K562 (cell line): ENCODE measurements around the gene GLIPR1L1. TPM values are rescaled to one million over a fixed set of nuclear protein-coding genes. Genes with fewer than 3 reads are reported as not detected.

Experiments
- ATAC-seq: fragments of 200-7000 bp; cut with Tn5 transposase; 3 replicates; pipeline ENCODE4 v1.9.1; 2020; ENCODE audit warnings: moderate library complexity
- BruUV-seq: library from RNA; stranded (reverse); fragments of 400-500 nt; replicated peaks from 2 replicates; lab custom pipeline; 2021; lab: Mats Ljungman, UMichigan
- CTCF ChIA-PET: fragments of 300-600 bp; formaldehyde crosslinking; extraction: SDS; loops from one replicate; lab custom pipeline; 2021; ENCODE audit warnings: low intra/inter-chr PET ratio; lab: Yijun Ruan, JAX
- POLR2A ChIA-PET: fragments of 300-600, 350-650 bp; sonication (Branson Sonifier 250); formaldehyde crosslinking; extraction: SDS; loops from one replicate; lab custom pipeline; 2021; ENCODE audit warnings: antibody characterized with exemption, inconsistent platforms; lab: Yijun Ruan, JAX
- DNase-seq, 4 experiments: peaks; one replicate each; pipeline versions ENCODE4 v3.0.0 to v3.0.0-alpha.2; 2011 to 2018; ENCODE audit warnings: low spot score in 3 of 4, mixed read lengths in 3 of 4; ENCODE audit errors: extremely low read depth in 1 of 4
- FAIRE-seq: peaks from 2 replicates; lab custom pipeline; 2011; peaks lifted over from hg19 to GRCh38; lab: Jason Lieb, UNC
- H2AFZ ChIP-seq: 2 replicates; pipeline ENCODE4 v1.6.0; 2011; ENCODE audit warnings: low read depth, low read length, control low read depth, inconsistent platforms
- H3K27ac ChIP-seq: fragments of 200-600 bp; 3 replicates; pipeline ENCODE4 v1.8.0; 2011; ENCODE audit warnings: low read depth, mild to moderate bottlenecking, control low read depth, inconsistent platforms, low read length, moderate library complexity, mixed read lengths; ENCODE audit errors: extremely low read depth
- H3K27me3 ChIP-seq, 2 experiments: fragments of 300-600 bp in 1 of 2; 2 replicates in 1 of 2; 3 replicates in 1 of 2; pipeline versions ENCODE4 v1.6.0 to v1.8.0; 2011; ENCODE audit warnings: inconsistent platforms in 2 of 2, low read length in 2 of 2, mild to moderate bottlenecking in 1 of 2, mixed read lengths in 1 of 2, moderate library complexity in 1 of 2; ENCODE audit not compliant: control insufficient read depth in 2 of 2, insufficient read depth in 2 of 2
- H3K36me3 ChIP-seq: fragments of 300-600 bp; 3 replicates; pipeline ENCODE4 v1.8.0; 2011; ENCODE audit warnings: mild to moderate bottlenecking, low read length, inconsistent platforms; ENCODE audit not compliant: control insufficient read depth, insufficient read depth
- H3K4me1 ChIP-seq, 2 experiments: fragments of 200-600 bp in 1 of 2; replicated peaks in 1 of 2; 2 replicates in 1 of 2; 3 replicates in 1 of 2; pipeline versions ENCODE4 v1.5.1 to v1.8.0; 2011; ENCODE audit warnings: inconsistent platforms in 2 of 2, low read length in 2 of 2, mild to moderate bottlenecking in 1 of 2, mixed read lengths in 1 of 2, moderate library complexity in 1 of 2; ENCODE audit not compliant: control insufficient read depth in 2 of 2, insufficient read depth in 2 of 2
- H3K4me2 ChIP-seq: 2 replicates; pipeline ENCODE4 v1.6.1; 2011; ENCODE audit warnings: low read length, control low read depth, inconsistent platforms, mixed read lengths; ENCODE audit not compliant: insufficient read depth
- H3K4me3 ChIP-seq: fragments of 200-600 bp; sonication (generic), shearing (Covaris generic); 2 replicates; pipeline ENCODE4 v1.5.1; 2016; ENCODE audit warnings: control low read depth, inconsistent platforms
- H3K79me2 ChIP-seq: fragments of 200-600 bp; 3 replicates; pipeline ENCODE4 v1.8.0; 2011; ENCODE audit warnings: low read length, inconsistent platforms; ENCODE audit not compliant: control insufficient read depth, insufficient read depth
- H3K9ac ChIP-seq, 2 experiments: 2 replicates each; pipeline versions ENCODE4 v1.6.0 to v1.6.1; 2011; ENCODE audit warnings: low read depth in 2 of 2, low read length in 2 of 2, control low read depth in 1 of 2, inconsistent platforms in 1 of 2, mild to moderate bottlenecking in 1 of 2, mixed read lengths in 1 of 2; ENCODE audit not compliant: insufficient read depth in 1 of 2
- H3K9me1 ChIP-seq: one replicate; pipeline ENCODE4 v1.6.0; 2011; ENCODE audit warnings: inconsistent platforms, mild to moderate bottlenecking, low read length, moderate library complexity; ENCODE audit not compliant: control insufficient read depth, insufficient read depth
- H3K9me3 ChIP-seq: replicated peaks from 2 replicates; pipeline ENCODE4 v1.5.1; 2011; ENCODE audit warnings: low read depth, low read length, inconsistent platforms; ENCODE audit not compliant: control insufficient read depth, insufficient read depth
- H4K20me1 ChIP-seq: replicated peaks from 2 replicates; pipeline ENCODE4 v1.6.1; 2011; ENCODE audit warnings: low read length, inconsistent platforms, mixed read lengths; ENCODE audit not compliant: control insufficient read depth, insufficient read depth
- EP400 ChIP-seq: fragments of 450-650 bp; IDR thresholded peaks from 2 replicates; pipeline ENCODE4 v1.6.1; 2017; ENCODE audit warnings: antibody characterized with exemption, mild to moderate bottlenecking, moderate library complexity
- POLR3G ChIP-seq: IDR thresholded peaks from 2 replicates; pipeline ENCODE4 v1.6.1; 2011; ENCODE audit not compliant: insufficient read length, insufficient replicate concordance; ENCODE audit errors: extremely low read depth
- SETDB1 ChIP-seq: IDR thresholded peaks from one replicate; pipeline ENCODE4 v1.6.1; 2012; ENCODE audit warnings: low read length, control low read depth, inconsistent platforms
- ZNF184 ChIP-seq: sonication (generic); formaldehyde crosslinking; IDR thresholded peaks from 2 replicates; pipeline ENCODE4 v1.5.0; 2020; ENCODE audit warnings: missing genetic modification reagents
- ZNF780A ChIP-seq: fragments of 250-450 bp; sonication (Bioruptor Pico); IDR thresholded peaks from 2 replicates; pipeline ENCODE4 v1.5.0; 2021; ENCODE audit warnings: mild to moderate bottlenecking
- WGBS: fragments of 100-300 bp; shearing (Covaris generic); methylation state at CpG from one replicate; pipeline ENCODE4 v1.1.6; 2016; ENCODE audit warnings: low coverage, mixed read lengths; ENCODE audit not compliant: insufficient coverage; ENCODE audit errors: missing lambda C conversion rate; 5-methylcytosine and 5-hydroxymethylcytosine counted together
- in situ Hi-C: fragments of 300-500 bp; cut with MboI; formaldehyde crosslinking; loops from 4 replicates; pipeline ENCODE4 v1.15.0; 2018; ENCODE audit warnings: inconsistent platforms, mixed read lengths
- intact Hi-C: fragments of 100-400 bp; cut with micrococcal nuclease; formaldehyde crosslinking; loops from 2 replicates; pipeline ENCODE4 v1.14.2; 2022
- polyA plus RNA-seq, 8 experiments: library from polyadenylated mRNA; depleted of rRNA in 4 of 8; stranded (reverse) in 5 of 8; unstranded in 3 of 8; fragments of >200 nt; fragmentation: Nextera tagmentation in 2 of 8; fragmentation: Illumina TruSeq in 1 of 8; extraction: Ambion mirVana in 2 of 8; extraction: Trizol in 1 of 8; gene quantifications; 2 replicates each; pipeline versions ENCODE4 v1.2.1 to v1.2.3, GENCODE V29; 2011 to 2014; ENCODE audit warnings: inconsistent platforms in 1 of 8, missing spikeins in 1 of 8
- total RNA-seq, 7 experiments: library from RNA; depleted of rRNA in 6 of 7; stranded (reverse); fragments of >200 nt in 6 of 7; fragmentation: Illumina TruSeq in 2 of 7; extraction: Trizol in 2 of 7; gene quantifications; 2 replicates each; pipeline versions ENCODE4 v1.2.1 to v1.2.3, GENCODE V29; 2011 to 2021; ENCODE audit warnings: low replicate concordance in 1 of 7
- TF ChIP-seq, protein P1 (sequence below): fragments of 450-650 bp; conservative IDR thresholded peaks from 2 replicates; pipeline ENCODE4 v1.6.1; 2016; ENCODE audit warnings: missing genetic modification characterization, low read depth, mild to moderate bottlenecking, control low read depth, missing compliant biosample characterization

Gene GLIPR1L1
- total and polyA plus RNA-seq, 9 of the 15 experiments (the other 6 are each of a cell fraction or from before 2014, with no cell fraction given): not detected

DNA sequence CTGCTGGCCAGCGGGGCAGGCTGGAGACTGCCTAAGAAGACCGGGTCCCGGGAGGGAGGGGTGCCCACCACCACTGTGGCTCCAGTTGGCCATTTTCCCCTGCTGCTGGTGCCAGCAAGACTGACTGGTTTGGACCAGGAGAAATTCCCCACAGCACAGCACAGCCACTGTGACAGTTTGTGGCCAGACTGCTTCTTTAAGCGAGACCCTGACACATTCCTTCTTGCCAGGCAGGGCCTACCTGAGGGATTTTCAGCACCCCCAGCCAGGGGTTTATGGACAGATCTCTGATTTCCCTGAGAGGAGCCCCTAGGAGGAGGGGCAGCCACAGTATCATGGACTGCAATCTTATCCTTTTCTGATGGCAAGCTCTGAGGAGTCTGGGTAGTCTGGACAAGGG, 15.5 kb downstream of the GLIPR1L1 start:
- TF ChIP-seq ZNF184 (CRISPR knock-in tag): no peak
- TF ChIP-seq, protein P1, sequence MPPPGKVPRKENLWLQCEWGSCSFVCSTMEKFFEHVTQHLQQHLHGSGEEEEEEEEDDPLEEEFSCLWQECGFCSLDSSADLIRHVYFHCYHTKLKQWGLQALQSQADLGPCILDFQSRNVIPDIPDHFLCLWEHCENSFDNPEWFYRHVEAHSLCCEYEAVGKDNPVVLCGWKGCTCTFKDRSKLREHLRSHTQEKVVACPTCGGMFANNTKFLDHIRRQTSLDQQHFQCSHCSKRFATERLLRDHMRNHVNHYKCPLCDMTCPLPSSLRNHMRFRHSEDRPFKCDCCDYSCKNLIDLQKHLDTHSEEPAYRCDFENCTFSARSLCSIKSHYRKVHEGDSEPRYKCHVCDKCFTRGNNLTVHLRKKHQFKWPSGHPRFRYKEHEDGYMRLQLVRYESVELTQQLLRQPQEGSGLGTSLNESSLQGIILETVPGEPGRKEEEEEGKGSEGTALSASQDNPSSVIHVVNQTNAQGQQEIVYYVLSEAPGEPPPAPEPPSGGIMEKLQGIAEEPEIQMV: no peak
- TF ChIP-seq SETDB1: no peak
- no peak for TF ChIP-seq ZNF780A (CRISPR knock-in tag)
- TF ChIP-seq POLR3G: no peak
- no peak for TF ChIP-seq EP400
- TF ChIP-seq, all 486 proteins: peak for 0

More for the DNA sequence above, 15.5 kb downstream of the GLIPR1L1 start:
- Histone ChIP-seq H3K9me3 (no peaks in the 10 kb centered on the region), H3K4me2 (no peak overlapping the region), H3K9me1 (no peaks in the 10 kb centered on the region), H2AFZ (no peak overlapping the region), H3K27me3 (no peaks in the 10 kb centered on the region), H4K20me1 (no peaks in the 10 kb centered on the region), H3K36me3 (no peaks in the 10 kb centered on the region), H3K4me1 (no peaks in the 10 kb centered on the region), H3K4me3 (no peak overlapping the region), H3K79me2 (no peaks in the 10 kb centered on the region), H3K27ac (no peak overlapping the region), H3K9ac (no peak overlapping the region)
- ATAC-seq (no peak), DNase-seq (no peak), FAIRE-seq (no peak)
- CTCF ChIA-PET: no interaction called here
- WGBS: 0% methylated on average over 2 of the region's 4 CpGs
- no TSS peak for BruUV-seq
- POLR2A ChIA-PET: no interaction called here
- in situ Hi-C loops: loop anchor here (25.0 kb wide), 1 partner anchor 687 kb away; the partner anchor contains the start of gene PHLDA1
- intact Hi-C loops: no loop called here
